ENCODE results near the gene MLN.
A peak's percentile ranks its signal among the peaks of the same experiment; 100 is the strongest.

Gene MLN

GRCh38 chr6:33771146-33772081 lies 32.4 kb downstream of the MLN start:
- peak; percentile 88 for DNase-seq

DNA sequence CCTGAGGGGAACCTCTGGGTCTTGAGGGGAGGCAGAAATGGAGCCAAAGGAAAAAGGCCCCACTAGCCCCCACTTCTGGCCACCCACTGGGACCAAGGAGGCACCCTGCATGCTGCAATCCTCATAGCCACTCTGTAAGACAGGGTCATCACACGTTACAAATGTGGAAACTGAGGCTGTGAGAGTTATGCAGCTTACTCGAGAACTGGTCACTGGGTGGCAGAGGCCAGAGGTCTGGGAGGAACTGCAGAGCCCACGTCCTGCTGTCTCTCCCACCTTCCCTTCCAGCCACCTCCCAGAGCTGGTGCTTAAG lies 33.0 kb downstream of the MLN start:
- no peak for DNase-seq

DNA sequence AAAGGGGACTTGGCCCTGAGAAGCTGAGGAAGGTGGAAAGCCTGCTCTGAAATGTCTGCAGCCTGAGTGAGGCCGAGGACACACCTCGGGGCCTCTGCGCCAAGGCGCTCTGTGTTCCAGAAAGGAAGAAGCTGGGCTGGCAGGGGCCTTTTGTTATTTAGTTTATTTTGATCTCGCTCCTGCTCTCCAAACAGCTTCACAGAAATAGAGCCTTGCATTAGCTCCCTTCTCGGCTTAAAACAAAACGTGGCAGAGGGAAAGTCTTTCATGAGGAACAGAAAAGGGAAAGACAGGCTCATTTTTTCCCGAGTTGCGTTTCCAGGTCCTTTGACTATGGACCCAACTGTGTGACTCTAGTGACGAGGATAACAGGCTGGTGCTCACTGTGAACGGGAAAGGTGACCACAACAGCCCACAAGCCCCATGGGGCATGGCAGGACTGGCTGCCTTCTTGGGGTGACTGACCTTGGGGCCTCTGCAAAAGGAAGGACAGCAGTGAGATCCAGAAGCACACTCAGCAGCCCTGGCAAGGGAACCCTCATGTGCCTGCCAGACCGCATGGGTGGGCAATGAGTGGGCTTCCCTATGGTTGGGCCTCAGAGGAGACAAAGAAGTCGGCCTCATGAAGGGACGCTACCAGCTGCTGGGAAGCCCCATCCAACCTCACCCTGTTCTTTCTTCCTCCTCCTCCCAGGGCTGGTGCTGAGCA lies 33.5 kb downstream of the MLN start:
- no peak for DNase-seq

DNA sequence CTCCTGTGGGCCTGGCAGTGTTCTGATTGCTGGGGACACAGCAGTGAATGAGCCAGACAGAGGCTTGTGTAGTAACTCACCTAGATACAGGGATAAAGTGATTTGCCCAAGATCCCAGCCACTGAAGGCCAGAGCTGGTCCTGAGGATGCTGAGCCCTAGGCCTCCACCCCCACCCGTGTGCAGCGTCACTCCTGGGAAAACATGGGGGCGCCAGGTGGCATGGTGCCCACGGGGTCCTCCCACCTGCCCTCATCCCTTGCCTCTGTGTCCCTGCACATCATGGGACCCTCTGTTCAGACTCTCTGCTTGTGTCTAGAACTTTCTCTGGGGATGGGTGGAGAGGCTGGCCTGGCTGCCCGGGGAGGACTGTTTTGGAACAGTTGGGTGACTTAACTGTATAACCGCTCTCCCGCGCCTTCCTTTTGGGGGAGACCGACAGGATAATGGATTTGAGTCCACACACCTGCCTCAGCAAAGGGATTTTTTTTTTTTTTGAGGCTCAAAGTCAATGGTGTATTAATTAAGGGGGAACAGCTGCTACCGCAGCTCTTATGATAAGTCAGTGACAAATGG lies 34.5 kb downstream of the MLN start:
- no peak for DNase-seq

GRCh38 chr6:33768644-33769120 lies 35.1 kb downstream of the MLN start:
- peak; percentile 85 for DNase-seq

- no peak for DNase-seq
These were observed 36.6 kb downstream of the MLN start for GRCh38 chr6:33766921-33767907.

GRCh38 chr6:33765368-33765767 lies 38.4 kb downstream of the MLN start:
- DNase-seq = no peak

DNA sequence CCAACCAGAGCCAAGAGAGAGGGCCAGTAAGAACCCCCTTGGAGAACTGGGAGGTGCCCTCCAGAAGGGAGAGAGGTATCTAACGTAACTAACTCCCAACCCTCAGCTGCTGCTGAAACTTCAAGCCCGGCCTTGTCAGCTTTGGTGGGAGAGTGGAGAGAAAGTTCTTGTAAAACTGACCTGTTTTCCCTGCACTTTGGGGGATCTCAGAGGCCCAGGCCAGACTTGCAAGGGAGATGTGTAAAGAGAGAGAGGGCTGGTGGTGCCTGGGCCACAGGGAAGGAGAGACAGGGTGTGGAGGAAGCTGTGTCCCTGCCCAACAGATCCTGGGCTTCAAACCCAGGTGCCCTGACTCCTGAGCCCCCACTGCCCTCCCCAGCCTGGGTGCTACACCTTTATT lies 39.8 kb downstream of the MLN start:
- DNase-seq = no peak

DNA sequence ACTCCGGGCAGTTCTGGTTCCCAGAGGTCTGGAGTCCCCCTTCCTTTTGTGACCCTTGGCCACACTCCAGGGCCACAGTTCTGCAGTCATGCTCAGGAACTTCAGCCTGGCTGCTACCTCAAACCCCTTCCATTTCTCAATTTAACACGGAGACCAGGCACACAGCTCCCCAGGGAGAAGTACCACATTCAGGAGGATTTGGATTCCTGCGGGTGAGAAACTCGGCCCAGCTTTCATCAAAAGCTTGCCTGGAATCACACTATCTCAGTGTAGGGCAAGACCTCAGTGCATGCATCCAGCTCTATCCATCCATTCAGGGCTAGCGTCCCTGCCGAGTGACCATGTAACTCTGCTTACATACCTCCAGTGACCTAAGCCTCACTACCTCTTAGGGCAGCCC lies 40.3 kb downstream of the MLN start:
- no peak for DNase-seq

GRCh38 chr6:33762713-33763112 lies 41.1 kb downstream of the MLN start:
- no peak for DNase-seq

DNA sequence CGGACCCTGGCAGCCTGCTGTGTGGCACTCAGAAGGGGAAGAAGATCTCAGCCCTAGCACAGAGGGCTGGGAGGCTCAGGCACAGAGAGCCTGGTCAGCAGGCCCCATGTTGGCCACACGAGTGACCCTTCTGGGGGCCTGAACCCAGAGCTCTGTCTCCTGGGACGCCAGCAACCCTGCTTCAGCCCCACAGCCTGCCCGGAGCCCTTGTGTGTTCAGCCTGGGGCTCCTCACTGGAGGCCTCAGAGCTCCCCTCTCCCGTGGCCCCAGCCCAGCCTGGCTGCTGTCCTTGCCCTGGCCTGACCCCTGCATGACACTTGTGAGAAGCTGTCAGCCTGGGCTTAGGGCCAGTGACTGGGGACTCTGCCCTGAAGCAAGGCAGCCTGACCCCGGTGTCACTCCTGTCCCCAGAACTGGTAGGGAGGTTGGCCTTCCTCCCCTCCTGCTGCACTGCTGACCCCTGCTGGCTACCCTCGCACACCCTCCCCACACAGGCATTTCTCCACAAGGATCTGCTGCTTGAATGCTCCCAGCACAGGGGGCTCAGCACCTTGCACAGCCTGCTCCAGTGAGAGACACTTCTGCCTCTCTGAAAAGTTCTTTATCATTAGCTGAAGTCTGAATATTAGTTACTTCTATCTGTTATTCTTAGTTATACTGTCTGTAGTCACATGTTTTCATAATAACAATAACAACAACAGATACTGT lies 41.7 kb downstream of the MLN start:
- peak; percentile 70 for DNase-seq

- no peak for DNase-seq
These were observed 42.3 kb downstream of the MLN start for GRCh38 chr6:33761581-33761921.

- no peak for DNase-seq
These were observed 43.7 kb downstream of the MLN start for GRCh38 chr6:33759887-33760629.

- no peak for DNase-seq
These were observed 45.0 kb downstream of the MLN start for GRCh38 chr6:33758815-33759216.

GRCh38 chr6:33757906-33758305 lies 45.9 kb downstream of the MLN start:
- DNase-seq = no peak

DNA sequence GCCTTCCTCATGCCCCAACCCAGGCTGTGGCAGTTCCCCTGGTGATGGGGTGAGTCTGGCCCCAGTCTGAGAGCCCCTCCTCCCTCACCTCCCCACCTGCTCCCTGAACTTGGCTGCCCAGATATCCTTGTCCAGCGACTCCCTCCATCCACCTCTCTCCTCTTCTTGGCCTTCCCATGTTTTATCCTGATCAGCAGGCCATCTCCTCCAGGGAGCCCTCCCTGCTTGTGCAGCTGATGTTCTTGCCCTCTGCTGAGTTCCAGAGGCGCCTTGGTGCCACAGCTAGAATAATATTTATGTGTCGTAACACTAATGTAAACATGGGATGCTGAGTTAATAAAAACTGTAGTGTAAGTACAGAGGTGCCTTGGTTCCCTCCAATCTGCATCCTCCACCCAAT lies 46.7 kb downstream of the MLN start:
- no peak for DNase-seq

DNA sequence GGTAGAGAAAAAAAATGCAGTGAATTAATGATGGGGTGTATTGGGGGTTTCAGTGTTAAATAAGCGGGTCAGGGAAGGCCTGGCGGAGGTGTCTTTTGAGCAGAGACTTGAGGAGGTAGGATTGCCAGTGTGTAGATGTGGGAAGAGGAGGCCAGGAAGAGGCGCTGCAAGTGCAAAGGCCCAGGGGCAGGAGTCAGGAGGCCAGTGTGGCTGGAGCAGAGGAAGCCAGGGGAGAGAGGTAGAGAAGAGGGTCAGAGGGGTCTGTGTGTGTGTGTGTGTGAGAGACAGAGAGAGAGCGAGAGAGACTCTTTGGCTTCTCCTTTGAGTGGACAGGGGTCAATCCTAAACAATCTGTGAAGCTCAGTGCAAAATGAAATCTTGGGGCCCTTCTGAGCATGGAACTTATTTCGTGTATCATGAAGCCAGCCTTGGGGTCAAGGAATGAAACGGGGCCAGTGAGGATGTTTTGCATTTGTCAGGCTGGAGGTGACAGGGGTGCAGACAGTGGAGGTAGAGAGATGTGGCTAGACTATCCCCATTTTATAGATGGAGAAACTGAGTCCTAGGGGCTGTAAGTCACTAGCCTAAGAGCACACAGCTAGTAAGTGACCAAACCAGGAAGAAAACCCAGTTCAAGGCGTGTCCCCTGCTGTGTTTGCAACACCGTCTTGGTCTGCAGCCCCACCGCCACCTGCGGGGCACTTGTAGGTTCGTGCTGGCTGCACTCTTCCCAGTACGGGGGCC lies 47.4 kb downstream of the MLN start:
- DNase-seq = no peak

- DNase-seq = no peak
These were observed 48.5 kb downstream of the MLN start for GRCh38 chr6:33755070-33755869.

- DNase-seq = no peak
These were observed 49.6 kb downstream of the MLN start for GRCh38 chr6:33754222-33754621.

- DNase-seq = no peak
These were observed 51.2 kb downstream of the MLN start for GRCh38 chr6:33752646-33753015.

Data from right forelimb (tissue), 1 donor.